Esophagus muscularis mucosa (tissue), 4 donors: ENCODE results near the gene NRGN.

Source experiments
- EP300 ChIP-seq: sonication (generic); formaldehyde crosslinking; IDR thresholded peaks from one replicate; pipeline ENCODE4 v1.6.1; 2017; ENCODE audit warnings: antibody characterized with exemption
- POLR2A ChIP-seq: fragments of 450-650 bp; IDR thresholded peaks from one replicate; pipeline ENCODE4 v1.6.1; 2017; ENCODE audit warnings: antibody characterized with exemption, moderate library complexity, mild to moderate bottlenecking, low read depth
- POLR2AphosphoS5 ChIP-seq, 2 donors: sonication (generic); formaldehyde crosslinking; IDR thresholded peaks; one replicate each; pipeline ENCODE4 v1.6.1; 2017; ENCODE audit warnings: antibody characterized with exemption in 2 of 2
- TF ChIP-seq, protein P1 (sequence below), 3 experiments: fragments of 200-600 bp in 2 of 3; fragments of 450-650 bp in 1 of 3; sonication (generic) in 2 of 3; IDR thresholded peaks; one replicate each; pipeline ENCODE4 v1.5.1; 2017 to 2019; ENCODE audit warnings: antibody characterized with exemption in 3 of 3, mild to moderate bottlenecking in 2 of 3, moderate library complexity in 1 of 3

DNA sequence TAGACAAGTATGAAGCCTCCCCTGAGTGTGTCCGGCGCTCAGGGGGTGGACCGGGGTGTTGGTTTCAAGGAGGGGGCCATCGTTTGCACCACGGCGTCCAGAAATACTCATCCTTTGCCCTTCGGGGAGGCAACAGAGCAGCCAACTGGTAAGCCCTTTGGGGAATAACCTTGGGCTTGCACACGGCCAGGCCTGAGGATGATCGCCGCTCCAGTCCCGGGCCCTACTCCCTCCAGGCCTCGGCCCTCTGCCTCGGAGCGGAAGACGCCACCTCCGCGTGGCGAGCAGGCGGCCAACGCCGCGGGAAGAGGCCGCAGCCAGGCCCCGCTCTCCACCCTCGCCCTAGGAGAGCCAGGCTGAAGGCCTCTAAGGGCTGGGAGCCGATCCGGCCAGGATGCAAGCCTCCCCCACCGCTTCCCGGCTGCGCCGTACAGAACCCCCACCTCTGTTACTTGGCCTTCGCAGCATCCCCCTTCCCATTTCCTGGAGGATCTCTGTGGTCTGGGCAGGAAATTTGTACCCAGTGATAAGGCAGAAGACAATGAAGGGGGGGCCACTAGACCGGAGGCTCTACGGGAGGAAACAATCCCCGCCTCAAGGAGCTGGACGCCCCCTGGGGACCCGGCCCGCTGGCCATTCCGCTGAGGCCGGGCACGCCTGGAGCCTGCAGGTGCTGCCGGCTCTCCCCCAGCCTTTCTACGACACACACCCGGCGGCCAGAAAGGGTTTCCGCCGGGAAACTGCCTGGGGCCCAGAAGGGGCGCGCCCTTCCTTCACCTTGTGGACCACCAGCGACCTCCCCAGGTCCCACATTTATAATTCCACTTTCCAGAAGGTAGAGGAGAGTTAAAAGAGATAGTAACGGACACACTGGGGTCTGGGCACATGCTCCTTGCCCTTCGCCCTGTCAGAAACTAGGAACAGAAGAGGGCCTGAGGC lies 19.8 kb downstream of the NRGN start:
- TF ChIP-seq POLR2A (no peak), POLR2AphosphoS5 (IDR thresholded peaks at IDR 0.05) (peak; percentile 29 to 47), EP300 (no peak)
- TF ChIP-seq, protein P1, sequence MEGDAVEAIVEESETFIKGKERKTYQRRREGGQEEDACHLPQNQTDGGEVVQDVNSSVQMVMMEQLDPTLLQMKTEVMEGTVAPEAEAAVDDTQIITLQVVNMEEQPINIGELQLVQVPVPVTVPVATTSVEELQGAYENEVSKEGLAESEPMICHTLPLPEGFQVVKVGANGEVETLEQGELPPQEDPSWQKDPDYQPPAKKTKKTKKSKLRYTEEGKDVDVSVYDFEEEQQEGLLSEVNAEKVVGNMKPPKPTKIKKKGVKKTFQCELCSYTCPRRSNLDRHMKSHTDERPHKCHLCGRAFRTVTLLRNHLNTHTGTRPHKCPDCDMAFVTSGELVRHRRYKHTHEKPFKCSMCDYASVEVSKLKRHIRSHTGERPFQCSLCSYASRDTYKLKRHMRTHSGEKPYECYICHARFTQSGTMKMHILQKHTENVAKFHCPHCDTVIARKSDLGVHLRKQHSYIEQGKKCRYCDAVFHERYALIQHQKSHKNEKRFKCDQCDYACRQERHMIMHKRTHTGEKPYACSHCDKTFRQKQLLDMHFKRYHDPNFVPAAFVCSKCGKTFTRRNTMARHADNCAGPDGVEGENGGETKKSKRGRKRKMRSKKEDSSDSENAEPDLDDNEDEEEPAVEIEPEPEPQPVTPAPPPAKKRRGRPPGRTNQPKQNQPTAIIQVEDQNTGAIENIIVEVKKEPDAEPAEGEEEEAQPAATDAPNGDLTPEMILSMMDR (IDR thresholded peaks at IDR 0.05) = no peak
